Spleen (tissue), 7 donors: ENCODE measurements around the gene RELCH.

ENCODE experiments used
- CTCF ChIP-seq, 11 experiments: fragments of 200-600 bp in 7 of 11; fragments of 450-650 bp in 4 of 11; sonication (generic) in 4 of 11; IDR thresholded peaks in 8 of 11; conservative IDR thresholded peaks in 3 of 11; 1 replicate in 7 of 11; 2 replicates in 4 of 11; pipeline versions ENCODE4 v1.4.0 to v1.8.0; 2016 to 2021; ENCODE audit warnings: antibody characterized with exemption in 11 of 11, inconsistent platforms in 4 of 11, mild to moderate bottlenecking in 1 of 11
- POLR2A ChIP-seq, 3 donors: fragments of 450-650 bp; IDR thresholded peaks; one replicate each; pipeline ENCODE4 v1.5.1; 2017; ENCODE audit warnings: antibody characterized with exemption in 3 of 3, mild to moderate bottlenecking in 1 of 3
- POLR2AphosphoS5 ChIP-seq, 3 donors: sonication (generic); formaldehyde crosslinking; IDR thresholded peaks; one replicate each; pipeline ENCODE4 v1.5.1; 2017; ENCODE audit warnings: antibody characterized with exemption in 3 of 3
- donor health status: DM: no; HTN: no; CAD: no; lungs with moderate emphysema.
- donor health status: DM: no; HTN: no; CAD: no.
- donor health status: DM: no; HTN: no; CAD: no.

GRCh38 chr18:62201870-62202269, 14.8 kb downstream of the RELCH start:
- TF ChIP-seq CTCF (IDR thresholded peaks at IDR 0.05 in 8 of 11, conservative IDR thresholded peaks at IDR 0.05 in 3 of 11) (no peak), POLR2AphosphoS5 (IDR thresholded peaks at IDR 0.05) (no peak), POLR2A (IDR thresholded peaks at IDR 0.05) (no peak)
